Panc1 (cell line): ENCODE results near the gene NR2E3. TPM values are rescaled to one million over a fixed set of nuclear protein-coding genes. Genes with fewer than 3 reads are reported as not detected.
A peak's percentile ranks its signal among the peaks of the same experiment; 100 is the strongest.

Source experiments
- ATAC-seq: fragments of 200-7000 bp; cut with Tn5 transposase; 2 replicates; pipeline ENCODE4 v1.9.1; 2020; ENCODE audit warnings: mild to moderate bottlenecking, moderate library complexity
- BruUV-seq: library from RNA; stranded (reverse); fragments of 400-500 nt; replicated peaks from 2 replicates; lab custom pipeline; 2021; lab: Mats Ljungman, UMichigan
- CTCF ChIA-PET: fragments of 300-600 bp; sonication (Branson Sonifier 250); formaldehyde crosslinking; loops from one replicate; lab custom pipeline; 2022; ENCODE audit warnings: antibody characterized with exemption; lab: Charles Lee
- POLR2A ChIA-PET: fragments of 300-600 bp; sonication (Branson Sonifier 250); formaldehyde crosslinking; loops from one replicate; lab custom pipeline; 2022; ENCODE audit warnings: antibody characterized with exemption; lab: Charles Lee
- DNase-seq: peaks from one replicate; pipeline ENCODE4 v3.0.0-alpha.2; 2010; ENCODE audit warnings: low read depth, low spot score
- H3K27ac ChIP-seq: 2 replicates; pipeline ENCODE4 v1.5.1; 2011; ENCODE audit warnings: mild to moderate bottlenecking, low read length, inconsistent platforms
- H3K27me3 ChIP-seq: fragments of 200-500 bp; sonication (Bioruptor generic); 2 replicates; pipeline ENCODE4 v1.6.0; 2014; ENCODE audit warnings: low read length, inconsistent platforms; ENCODE audit not compliant: control insufficient read depth, insufficient read depth
- H3K36me3 ChIP-seq: fragments of 200-500 bp; sonication (Bioruptor generic); 2 replicates; pipeline ENCODE4 v1.5.1; 2014; ENCODE audit warnings: inconsistent platforms, mild to moderate bottlenecking, low read length, moderate library complexity; ENCODE audit not compliant: control insufficient read depth, insufficient read depth
- H3K4me1 ChIP-seq: 2 replicates; pipeline ENCODE4 v1.5.1; 2011; ENCODE audit warnings: inconsistent platforms, mild to moderate bottlenecking, low read length, moderate library complexity; ENCODE audit not compliant: control insufficient read depth, insufficient read depth
- H3K4me3 ChIP-seq, 2 experiments: 2 replicates each; pipeline ENCODE4 v1.5.1; 2011 to 2012; ENCODE audit warnings: low read depth in 2 of 2, low read length in 2 of 2, mild to moderate bottlenecking in 2 of 2, inconsistent platforms in 1 of 2, moderate library complexity in 1 of 2
- H3K9me3 ChIP-seq: fragments of 200-500 bp; sonication (Bioruptor generic); 2 replicates; pipeline ENCODE4 v1.5.1; 2014; ENCODE audit warnings: low read depth, mild to moderate bottlenecking, inconsistent platforms, low read length, moderate library complexity; ENCODE audit not compliant: control insufficient read depth, insufficient read depth
- POLR2AphosphoS5 ChIP-seq: IDR thresholded peaks from 2 replicates; pipeline ENCODE4 v1.6.1; 2012; ENCODE audit warnings: mild to moderate bottlenecking, low read depth, low read length, moderate library complexity
- SIN3A ChIP-seq: IDR thresholded peaks from 2 replicates; pipeline ENCODE4 v1.6.1; 2012; ENCODE audit warnings: low read depth, mild to moderate bottlenecking, low read length, moderate library complexity, borderline replicate concordance; ENCODE audit not compliant: insufficient read depth
- TCF7L2 ChIP-seq: IDR thresholded peaks from 2 replicates; pipeline ENCODE4 v1.6.1; 2011; ENCODE audit warnings: mild to moderate bottlenecking, low read depth, low read length, inconsistent platforms
- in situ Hi-C: cut with HindIII; loops from 2 replicates; pipeline ENCODE4 v1.10.0; 2016; ENCODE audit warnings: low sequenced_read_pairs, low pct_unique_long_range_greater_than_20kb
- intact Hi-C: fragments of 100-400 bp; cut with micrococcal nuclease; formaldehyde crosslinking; loops from one replicate; pipeline ENCODE4 v1.10.0; 2022; ENCODE audit not compliant: unreplicated experiment
- total RNA-seq: library from RNA; stranded (reverse); gene quantifications from one replicate; pipeline ENCODE4 v1.2.1, GENCODE V29; 2021; ENCODE audit not compliant: unreplicated experiment
- TF ChIP-seq, protein P1 (sequence below): fragments of 450-650 bp; IDR thresholded peaks from 2 replicates; pipeline ENCODE4 v1.5.1; 2017; ENCODE audit warnings: mild to moderate bottlenecking
- TF ChIP-seq, protein P2 (sequence below), 2 experiments: IDR thresholded peaks; 2 replicates each; pipeline ENCODE4 v1.6.1; 2011 to 2012; ENCODE audit warnings: low read depth in 2 of 2, control low read depth in 1 of 2, low read length in 1 of 2, mild to moderate bottlenecking in 1 of 2, moderate library complexity in 1 of 2; ENCODE audit not compliant: insufficient read depth in 1 of 2

NR2E3 gene
- total RNA-seq, 1 experiment from 2014 or later, result 0.98 TPM

DNA sequence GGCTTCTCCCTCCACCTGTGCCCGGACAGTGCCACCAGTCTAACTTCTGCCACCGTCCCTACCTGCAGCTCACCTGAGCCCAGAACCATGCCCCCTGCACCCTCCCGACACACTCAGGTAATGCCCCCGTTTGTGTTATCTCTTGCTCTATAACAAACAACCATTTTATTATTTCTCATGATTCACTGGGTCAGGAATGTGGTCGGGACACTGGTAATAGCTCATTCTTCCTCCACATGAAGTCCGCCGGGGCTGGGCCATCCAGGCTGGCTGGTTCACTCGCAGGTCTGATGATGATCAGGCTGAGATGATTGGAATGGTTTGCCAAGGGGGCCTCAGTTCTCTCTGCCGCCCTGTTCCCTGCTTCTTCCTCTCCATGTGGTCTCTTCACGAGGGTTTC, 20.3 kb upstream of the NR2E3 start:
- ChIA-PET POLR2A (no interaction called here), CTCF (no interaction called here)
- Histone ChIP-seq H3K27ac (no peak overlapping the region), H3K27me3 (no peaks in the 10 kb centered on the region), H3K4me3 (no peak overlapping the region), H3K4me1 (no peaks in the 10 kb centered on the region), H3K36me3 (no peaks in the 10 kb centered on the region), H3K9me3 (no peaks in the 10 kb centered on the region; the same call in 1 of the 2 replicates)
- intact Hi-C loops (no loop called here), in situ Hi-C loops (no loop called here)
- ATAC-seq, result peak; percentile 48
- no peak for DNase-seq
- BruUV-seq, result no TSS peak
- TF ChIP-seq, protein P1, sequence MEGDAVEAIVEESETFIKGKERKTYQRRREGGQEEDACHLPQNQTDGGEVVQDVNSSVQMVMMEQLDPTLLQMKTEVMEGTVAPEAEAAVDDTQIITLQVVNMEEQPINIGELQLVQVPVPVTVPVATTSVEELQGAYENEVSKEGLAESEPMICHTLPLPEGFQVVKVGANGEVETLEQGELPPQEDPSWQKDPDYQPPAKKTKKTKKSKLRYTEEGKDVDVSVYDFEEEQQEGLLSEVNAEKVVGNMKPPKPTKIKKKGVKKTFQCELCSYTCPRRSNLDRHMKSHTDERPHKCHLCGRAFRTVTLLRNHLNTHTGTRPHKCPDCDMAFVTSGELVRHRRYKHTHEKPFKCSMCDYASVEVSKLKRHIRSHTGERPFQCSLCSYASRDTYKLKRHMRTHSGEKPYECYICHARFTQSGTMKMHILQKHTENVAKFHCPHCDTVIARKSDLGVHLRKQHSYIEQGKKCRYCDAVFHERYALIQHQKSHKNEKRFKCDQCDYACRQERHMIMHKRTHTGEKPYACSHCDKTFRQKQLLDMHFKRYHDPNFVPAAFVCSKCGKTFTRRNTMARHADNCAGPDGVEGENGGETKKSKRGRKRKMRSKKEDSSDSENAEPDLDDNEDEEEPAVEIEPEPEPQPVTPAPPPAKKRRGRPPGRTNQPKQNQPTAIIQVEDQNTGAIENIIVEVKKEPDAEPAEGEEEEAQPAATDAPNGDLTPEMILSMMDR, result no peak

DNA sequence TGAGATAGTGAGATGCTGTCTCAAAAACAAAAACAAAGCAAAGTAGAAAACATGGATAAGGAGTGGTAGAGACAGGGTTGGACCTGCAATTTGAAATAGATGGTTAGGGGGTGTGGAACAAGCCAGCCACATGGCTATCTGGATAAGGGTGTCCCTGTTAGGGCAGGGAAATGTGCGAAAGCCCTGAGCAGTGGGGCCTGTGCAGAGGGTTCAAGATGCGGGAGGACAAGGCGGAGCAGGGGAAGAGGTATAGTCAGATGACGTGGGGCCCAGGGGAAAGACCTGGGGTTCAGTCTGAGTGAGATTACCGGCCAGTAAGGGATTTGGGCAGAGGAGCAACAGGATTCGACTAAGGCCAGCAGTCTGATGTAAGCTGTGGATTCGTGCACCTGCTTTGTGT, 18.4 kb upstream of the NR2E3 start:
- no peak overlapping the region for H3K4me3 ChIP-seq
- DNase-seq, result no peak
- POLR2A ChIA-PET, result no interaction called here
- in situ Hi-C loops, result no loop called here
- CTCF ChIA-PET, result no interaction called here
- H3K4me1 ChIP-seq, result no peaks in the 10 kb centered on the region
- H3K27ac ChIP-seq, result no peak overlapping the region
- no peaks in the 10 kb centered on the region for H3K27me3 ChIP-seq
- no peaks in the 10 kb centered on the region for H3K36me3 ChIP-seq
- ATAC-seq, result no peak
- TF ChIP-seq, protein P1, result no peak
- no peak for TF ChIP-seq POLR2AphosphoS5
- TF ChIP-seq TCF7L2, result no peak
- TF ChIP-seq, protein P2, sequence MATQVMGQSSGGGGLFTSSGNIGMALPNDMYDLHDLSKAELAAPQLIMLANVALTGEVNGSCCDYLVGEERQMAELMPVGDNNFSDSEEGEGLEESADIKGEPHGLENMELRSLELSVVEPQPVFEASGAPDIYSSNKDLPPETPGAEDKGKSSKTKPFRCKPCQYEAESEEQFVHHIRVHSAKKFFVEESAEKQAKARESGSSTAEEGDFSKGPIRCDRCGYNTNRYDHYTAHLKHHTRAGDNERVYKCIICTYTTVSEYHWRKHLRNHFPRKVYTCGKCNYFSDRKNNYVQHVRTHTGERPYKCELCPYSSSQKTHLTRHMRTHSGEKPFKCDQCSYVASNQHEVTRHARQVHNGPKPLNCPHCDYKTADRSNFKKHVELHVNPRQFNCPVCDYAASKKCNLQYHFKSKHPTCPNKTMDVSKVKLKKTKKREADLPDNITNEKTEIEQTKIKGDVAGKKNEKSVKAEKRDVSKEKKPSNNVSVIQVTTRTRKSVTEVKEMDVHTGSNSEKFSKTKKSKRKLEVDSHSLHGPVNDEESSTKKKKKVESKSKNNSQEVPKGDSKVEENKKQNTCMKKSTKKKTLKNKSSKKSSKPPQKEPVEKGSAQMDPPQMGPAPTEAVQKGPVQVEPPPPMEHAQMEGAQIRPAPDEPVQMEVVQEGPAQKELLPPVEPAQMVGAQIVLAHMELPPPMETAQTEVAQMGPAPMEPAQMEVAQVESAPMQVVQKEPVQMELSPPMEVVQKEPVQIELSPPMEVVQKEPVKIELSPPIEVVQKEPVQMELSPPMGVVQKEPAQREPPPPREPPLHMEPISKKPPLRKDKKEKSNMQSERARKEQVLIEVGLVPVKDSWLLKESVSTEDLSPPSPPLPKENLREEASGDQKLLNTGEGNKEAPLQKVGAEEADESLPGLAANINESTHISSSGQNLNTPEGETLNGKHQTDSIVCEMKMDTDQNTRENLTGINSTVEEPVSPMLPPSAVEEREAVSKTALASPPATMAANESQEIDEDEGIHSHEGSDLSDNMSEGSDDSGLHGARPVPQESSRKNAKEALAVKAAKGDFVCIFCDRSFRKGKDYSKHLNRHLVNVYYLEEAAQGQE (IDR thresholded peaks at IDR 0.05; ENCODE audit: insufficient read depth in 1 of 2, low read depth in 2 of 2, low read length in 1 of 2), result no peak
- TF ChIP-seq SIN3A, result no peak
- BruUV-seq, result no TSS peak
- intact Hi-C loops, result no loop called here
- H3K9me3 ChIP-seq, result no peaks in the 10 kb centered on the region; the same call in 1 of the 2 replicates

DNA sequence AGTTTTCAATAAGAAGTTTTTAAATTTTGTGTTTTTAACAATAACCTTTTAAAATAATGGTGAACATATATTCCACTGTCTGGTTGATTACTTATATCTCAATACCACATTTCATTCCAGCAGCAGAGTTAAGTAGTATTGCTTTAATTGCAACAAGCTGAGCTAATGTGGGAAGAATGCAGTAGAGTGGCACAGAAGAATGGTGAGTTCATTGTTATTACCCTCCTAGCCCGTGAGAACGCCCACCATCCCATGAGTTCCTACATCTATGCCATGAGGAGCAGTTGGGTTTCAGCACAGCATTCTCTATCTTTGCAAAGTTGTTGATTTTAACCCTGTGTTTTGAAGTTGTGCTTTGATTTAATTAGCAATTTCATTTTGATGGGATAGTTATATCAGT, 17.8 kb upstream of the NR2E3 start:
- no peak for ATAC-seq

More for the DNA sequence above, 17.8 kb upstream of the NR2E3 start:
- intact Hi-C loops, result no loop called here
- TF ChIP-seq POLR2AphosphoS5 (no peak), SIN3A (no peak), TCF7L2 (no peak)
- TF ChIP-seq, protein P2 (IDR thresholded peaks at IDR 0.05; ENCODE audit: insufficient read depth in 1 of 2, low read depth in 2 of 2, low read length in 1 of 2), result no peak
- TF ChIP-seq, protein P1, result no peak
- ChIA-PET POLR2A (no interaction called here), CTCF (no interaction called here)
- no peak for DNase-seq
- BruUV-seq, result no TSS peak
- Histone ChIP-seq H3K4me1 (no peaks in the 10 kb centered on the region), H3K4me3 (no peak overlapping the region), H3K36me3 (no peaks in the 10 kb centered on the region), H3K27ac (no peak overlapping the region), H3K9me3 (no peaks in the 10 kb centered on the region; the same call in 1 of the 2 replicates), H3K27me3 (no peaks in the 10 kb centered on the region)
- in situ Hi-C loops, result no loop called here
